GM23248 (cell line): ENCODE data around the gene ST7.

Source experiments
- EZH2 ChIP-seq: fragments of 200-600 bp; sonication (generic); IDR thresholded peaks from 2 replicates; pipeline ENCODE4 v1.6.1; 2018; ENCODE audit warnings: antibody characterized with exemption, mild to moderate bottlenecking; ENCODE audit not compliant: insufficient read depth, poor library complexity, severe bottlenecking
- EZH2phosphoT487 ChIP-seq: fragments of 200-600 bp; sonication (generic); IDR thresholded peaks from 2 replicates; pipeline ENCODE4 v1.6.1; 2018; ENCODE audit warnings: antibody characterized with exemption, moderate library complexity, mild to moderate bottlenecking, low read depth; ENCODE audit not compliant: insufficient read depth

DNA sequence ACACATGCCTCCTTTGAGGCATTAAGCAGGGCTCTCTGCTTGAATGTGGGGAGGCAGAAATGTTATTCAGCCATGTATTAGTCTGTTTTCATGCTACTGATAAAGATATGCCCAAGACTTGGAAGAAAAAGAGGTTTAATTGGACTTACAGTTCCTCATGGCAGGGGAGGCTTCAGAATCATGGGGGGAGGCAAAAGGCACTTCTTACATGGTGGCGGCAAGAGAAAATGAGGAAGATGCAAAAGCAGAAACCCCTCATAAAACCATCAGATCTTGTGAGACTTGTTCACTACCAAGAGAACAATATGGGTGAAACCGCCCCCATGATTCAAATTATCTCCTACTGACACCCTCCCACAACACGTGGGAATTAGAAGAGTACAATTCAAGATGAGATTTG lies 37.9 kb downstream of the ST7 start:
- no peak for TF ChIP-seq EZH2
- TF ChIP-seq EZH2phosphoT487: no peak
